Kasumi-1 (cell line): ENCODE measurements around the gene RASA3.
"Not testable (repeated sequence)": the region's sequence is repeated elsewhere in the genome, so short reads cannot be mapped to it uniquely, and the experiment has no call there.

ENCODE experiments used
- DNase-seq, 2 experiments: peaks; one replicate each; lab custom pipeline; 2025; lab: John Stamatoyannopoulos, UW

RASA3 gene

DNA sequence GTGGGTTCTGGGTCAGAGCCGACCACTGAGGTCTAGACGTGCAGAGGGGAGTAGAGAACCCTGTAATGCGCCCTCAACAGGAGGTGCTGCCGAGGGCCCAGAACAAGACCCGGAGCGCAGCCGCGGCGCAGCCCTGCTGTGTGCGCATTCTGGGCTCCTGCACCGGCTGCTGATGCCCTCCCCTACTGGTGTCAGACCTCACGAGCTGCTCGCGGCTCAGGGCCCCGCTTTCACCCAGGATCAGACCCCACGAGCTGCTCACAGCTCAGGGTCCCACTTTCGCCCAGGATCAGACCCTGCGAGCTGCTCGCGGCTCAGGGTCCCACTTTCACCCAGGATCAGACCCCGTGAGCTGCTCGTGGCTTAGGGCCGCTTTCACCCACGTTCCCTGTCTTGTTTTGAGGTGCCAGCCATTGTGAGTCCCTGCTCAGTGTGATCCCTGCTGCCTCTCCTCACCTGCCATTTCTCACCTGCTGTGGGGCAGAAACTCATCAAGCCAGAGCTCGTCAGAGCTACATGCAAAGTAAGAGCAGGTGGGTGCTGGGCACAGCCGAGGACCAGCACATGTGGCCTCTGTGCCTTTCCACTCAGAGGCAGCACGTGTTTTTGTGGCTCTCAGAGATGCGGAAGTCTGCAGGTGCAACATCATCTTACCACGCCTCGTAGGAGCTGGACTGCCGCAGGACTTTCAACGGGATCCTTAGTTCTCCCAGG lies 111.5 kb downstream of the RASA3 start:
- no peak for DNase-seq

DNA sequence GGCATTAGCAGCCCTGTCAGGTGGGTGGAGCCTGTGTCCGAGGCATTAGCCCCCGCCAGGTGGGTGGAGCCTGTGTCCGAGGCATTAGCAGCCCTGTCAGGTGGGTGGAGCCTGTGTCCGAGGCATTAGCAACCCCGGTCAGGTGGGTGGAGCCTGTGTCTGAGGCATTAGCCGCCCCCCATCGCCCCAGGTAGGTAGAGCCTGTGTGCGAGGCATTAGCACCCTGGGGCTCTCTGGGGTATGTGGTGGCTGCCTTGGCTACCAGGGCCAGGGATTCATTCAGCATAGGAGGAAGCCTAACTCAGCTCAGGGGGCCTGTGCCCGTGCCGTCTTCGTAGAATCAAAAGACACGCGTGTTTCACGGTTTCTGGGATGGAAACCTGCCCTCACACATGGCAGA lies 112.3 kb downstream of the RASA3 start:
- DNase-seq, result not testable (repeated sequence)

GRCh38 chr13:114019367-114019766 lies 113.1 kb downstream of the RASA3 start:
- no peak for DNase-seq

DNA sequence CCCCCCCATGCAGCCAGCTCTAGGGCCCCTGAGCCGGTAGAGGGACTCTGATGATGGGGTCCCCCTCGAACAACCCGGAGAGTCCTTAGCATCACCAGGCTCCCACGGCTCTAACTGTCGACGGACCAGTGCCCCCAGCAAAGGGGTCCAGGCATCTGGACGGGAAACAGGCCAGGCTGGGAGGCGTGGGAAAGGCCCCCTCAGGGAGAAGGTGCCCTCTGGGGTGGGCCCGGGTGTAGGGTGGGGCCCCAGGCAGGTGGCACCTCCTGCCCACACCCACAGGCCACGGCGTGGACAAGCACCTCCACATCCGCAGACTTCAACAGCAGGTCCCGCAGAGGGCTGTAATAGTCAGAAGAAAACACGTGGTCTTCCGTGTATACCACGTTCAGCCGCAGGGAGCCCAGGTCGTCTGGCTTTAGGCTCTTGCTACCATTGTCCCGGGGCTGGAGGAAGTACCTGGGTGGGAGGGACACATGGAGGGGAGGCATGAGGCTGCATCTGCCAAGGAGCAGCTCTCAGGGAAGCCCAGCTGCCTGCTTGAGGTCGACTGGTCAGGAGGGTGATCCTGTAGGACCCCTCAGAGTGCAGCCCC lies 113.9 kb downstream of the RASA3 start:
- DNase-seq, result no peak

GRCh38 chr13:114017966-114018365 lies 114.5 kb downstream of the RASA3 start:
- no peak for DNase-seq

DNA sequence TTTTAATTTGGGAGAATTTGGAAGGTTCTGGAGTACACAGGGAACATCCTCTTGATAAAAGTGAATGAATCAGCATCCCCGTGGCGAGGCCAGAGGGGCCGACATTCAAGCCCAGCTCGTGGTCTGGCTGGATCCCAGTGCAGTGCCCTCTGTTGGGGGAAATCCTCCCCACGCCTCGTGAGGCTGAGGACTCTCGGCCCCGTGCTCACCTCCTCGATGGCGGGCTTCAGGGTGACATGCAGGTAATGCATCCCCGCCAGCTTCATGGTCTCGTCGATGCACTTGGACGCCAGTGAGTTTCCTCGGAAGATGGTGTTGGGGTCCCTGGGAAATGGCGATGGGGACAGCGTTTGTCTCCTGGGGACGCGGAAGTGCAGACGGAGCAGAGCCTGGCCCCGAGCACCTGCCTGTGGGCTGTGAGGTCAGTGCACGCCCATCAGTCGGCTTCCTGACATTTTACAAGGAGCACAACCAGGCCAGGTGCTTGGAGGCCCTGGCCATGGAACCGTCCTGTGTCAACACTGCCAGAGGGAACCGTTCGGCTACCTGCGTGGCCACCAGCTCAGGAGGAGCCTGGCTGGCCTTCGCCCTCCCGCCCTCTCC lies 115.3 kb downstream of the RASA3 start:
- DNase-seq, result no peak

DNA sequence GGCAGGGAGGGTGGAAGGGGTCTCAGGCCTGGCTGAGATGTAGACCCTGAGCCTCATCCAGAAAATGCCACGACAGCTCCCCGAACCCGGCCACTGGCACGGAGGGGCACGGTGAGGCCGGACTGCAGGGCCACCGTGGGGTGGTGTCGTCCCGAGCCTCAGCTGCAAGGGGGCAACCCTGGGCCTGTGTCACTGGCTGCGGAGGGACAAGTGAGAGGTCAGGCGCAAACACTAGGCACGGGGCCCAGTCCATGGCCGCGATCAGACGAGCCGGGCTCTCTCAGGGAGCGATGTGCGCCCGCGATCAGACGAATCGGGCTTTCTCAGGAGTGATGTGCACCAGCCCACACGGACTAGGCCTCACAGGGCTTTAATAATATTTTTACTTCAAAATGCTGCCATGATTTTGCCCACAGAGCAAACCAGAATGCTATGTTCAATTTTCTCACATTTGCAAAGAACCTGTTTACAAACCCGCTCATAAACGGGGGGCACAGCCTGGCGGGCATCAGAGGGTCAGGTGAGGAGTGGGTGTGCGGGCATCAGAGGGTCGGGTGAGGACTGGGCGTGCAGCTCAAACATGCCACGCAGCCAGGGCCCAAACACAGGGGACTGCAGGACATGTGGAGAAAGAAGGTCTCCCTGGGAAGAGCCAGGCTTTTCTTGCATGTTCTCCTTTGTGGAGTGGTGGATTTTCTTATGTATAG lies 115.9 kb downstream of the RASA3 start:
- DNase-seq, result no peak

- no peak for DNase-seq
Measured at GRCh38 chr13:114015969-114016295, 116.5 kb downstream of the RASA3 start.

- DNase-seq, result no peak
Measured at GRCh38 chr13:114015111-114015968, 117.1 kb downstream of the RASA3 start.

GRCh38 chr13:114013952-114014629 lies 118.3 kb downstream of the RASA3 start:
- no peak for DNase-seq

GRCh38 chr13:114013336-114013735 lies 119.1 kb downstream of the RASA3 start:
- no peak for DNase-seq

DNA sequence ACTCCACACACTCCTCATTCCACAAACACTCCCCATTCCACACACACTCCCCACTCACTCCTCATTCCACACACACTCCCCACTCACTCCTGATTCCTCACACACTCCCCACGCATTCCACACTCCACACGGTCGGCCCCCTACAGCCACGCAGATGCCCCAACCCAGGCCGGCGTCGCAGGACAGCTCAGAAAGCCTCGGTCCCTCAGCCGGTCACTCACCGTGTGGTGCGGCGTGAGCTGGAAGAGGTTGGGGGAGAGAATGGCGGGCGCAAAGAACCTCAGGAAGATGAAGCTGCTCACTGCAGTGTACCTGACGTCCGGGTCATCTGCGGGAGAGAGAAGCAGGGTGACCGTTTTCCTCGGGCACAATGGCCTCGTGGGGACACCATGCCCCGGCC lies 119.5 kb downstream of the RASA3 start:
- DNase-seq, result no peak

- DNase-seq, result no peak
Measured at GRCh38 chr13:114012141-114012540, 120.3 kb downstream of the RASA3 start.

- DNase-seq, result no peak
Measured at GRCh38 chr13:114011226-114011625, 121.2 kb downstream of the RASA3 start.

GRCh38 chr13:114010401-114011101 lies 121.9 kb downstream of the RASA3 start:
- no peak for DNase-seq

DNA sequence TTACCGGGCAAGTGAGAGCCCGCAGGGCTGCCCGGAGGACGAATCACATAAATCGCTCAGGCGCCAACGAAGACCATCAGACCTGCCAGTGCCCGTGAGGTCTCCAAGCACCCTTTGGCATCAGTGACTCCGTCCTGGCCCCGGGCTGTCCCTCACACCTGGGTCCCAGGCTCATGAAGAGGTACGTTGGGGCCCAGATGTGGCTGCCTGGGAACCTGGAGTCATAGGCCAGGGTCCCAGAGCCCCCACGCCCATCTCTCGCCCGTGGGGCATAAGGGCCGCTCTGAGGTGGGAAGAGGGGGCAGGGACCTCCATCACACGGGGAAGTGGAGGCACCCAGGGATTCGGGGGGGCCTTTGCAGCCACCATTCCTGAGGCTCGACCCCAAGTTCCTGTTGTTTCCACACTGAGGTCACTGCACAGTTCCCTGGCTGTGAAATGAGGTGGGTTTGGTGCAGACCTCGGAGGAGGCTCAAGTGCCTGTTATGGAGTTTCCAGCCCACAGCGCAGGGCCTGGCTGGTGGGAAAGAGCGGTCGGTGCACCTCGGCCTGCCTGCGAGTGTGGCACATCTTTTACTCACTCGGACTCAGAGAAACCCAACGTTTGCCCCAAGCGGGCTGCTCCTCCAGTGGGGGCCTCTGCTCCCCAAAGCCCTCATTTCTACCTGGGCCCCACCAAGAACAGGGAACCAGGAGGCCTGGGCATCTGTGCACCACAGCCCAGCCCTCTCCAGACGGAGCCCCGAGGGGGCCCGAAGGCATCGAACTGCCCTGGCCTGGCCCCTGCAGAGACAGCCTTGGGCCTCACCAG lies 122.6 kb downstream of the RASA3 start:
- no peak for DNase-seq

GRCh38 chr13:114008964-114009589 lies 123.3 kb downstream of the RASA3 start:
- DNase-seq, result no peak

DNA sequence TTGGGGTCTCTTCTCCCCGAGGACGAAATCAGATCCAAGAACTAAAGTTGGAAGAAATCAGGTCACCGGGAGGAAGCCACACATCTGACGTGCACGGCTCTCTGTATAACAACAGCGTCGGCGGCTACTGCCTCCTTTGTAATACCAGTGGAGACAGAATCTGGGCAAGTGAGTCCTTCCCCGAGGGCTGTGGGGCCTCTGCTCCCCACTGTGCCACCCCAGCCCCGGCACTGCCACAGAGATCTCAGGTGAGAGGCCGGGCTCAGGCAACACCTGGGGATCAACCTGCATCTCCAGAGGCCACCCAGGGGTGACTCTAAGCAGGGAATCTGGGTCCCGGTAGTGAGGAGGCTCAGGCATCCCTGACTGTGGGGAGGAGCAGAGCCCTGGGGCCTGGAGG lies 124.9 kb downstream of the RASA3 start:
- no peak for DNase-seq

DNA sequence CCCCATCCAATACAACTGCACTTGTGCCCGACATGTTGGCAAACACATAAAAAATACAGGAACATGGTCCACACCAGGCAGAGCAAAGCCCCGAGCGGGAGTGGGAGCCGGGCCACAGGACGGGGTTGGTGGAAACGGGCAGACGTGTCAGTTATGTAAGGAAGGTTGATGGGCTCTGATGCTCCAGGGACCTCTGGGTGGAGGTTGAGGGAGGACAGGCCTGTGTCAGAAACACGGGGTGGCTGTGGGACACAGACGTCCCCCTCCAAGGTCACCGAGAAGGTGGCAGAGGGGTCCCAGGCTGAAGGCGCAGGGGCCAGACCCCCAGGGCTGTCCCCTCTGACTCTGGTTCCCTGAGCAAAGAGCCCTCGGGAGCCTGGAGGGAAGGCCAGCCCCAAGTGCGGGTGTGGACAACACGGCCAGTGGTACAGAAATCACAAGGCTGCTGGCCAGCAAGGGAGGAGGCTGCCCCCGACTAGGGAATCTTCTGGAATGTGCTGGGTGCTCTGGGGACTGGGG lies 127.2 kb downstream of the RASA3 start:
- no peak for DNase-seq
